Central memory CD8-positive, alpha-beta T cell (primary cell): Measurements from ENCODE around the gene NCAN.
A peak's percentile ranks its signal among the peaks of the same experiment; 100 is the strongest.
"Not testable (repeated sequence)": the region's sequence is repeated elsewhere in the genome, so short reads cannot be mapped to it uniquely, and the experiment has no call there.

Experiments
- ATAC-seq: fragments of 150-1000 bp; cut with Tn5 transposase; replicated peaks from 2 replicates; pipeline ENCODE4 v1.10.0; 2022; ENCODE audit warnings: mild to moderate bottlenecking, moderate FRiP score, moderate number of reproducible peaks; ENCODE audit not compliant: poor library complexity, severe bottlenecking; ENCODE audit errors: extremely low read depth
- DNase-seq, 2 donors: peaks; one replicate each; pipeline ENCODE4 v3.0.0; 2021; ENCODE audit warnings: low spot score in 2 of 2
- H3K27ac Mint-ChIP-seq: one replicate; pipeline ENCODE4 v1.8.0; 2022; ENCODE audit warnings: low read depth, mild to moderate bottlenecking, moderate library complexity, mixed read lengths
- H3K27me3 Mint-ChIP-seq: one replicate; pipeline ENCODE4 v1.8.0; 2022; ENCODE audit warnings: mixed read lengths
- H3K36me3 Mint-ChIP-seq: one replicate; pipeline ENCODE4 v1.8.0; 2022; ENCODE audit warnings: mild to moderate bottlenecking, moderate library complexity, mixed read lengths; ENCODE audit not compliant: insufficient read depth
- H3K4me1 Mint-ChIP-seq: one replicate; pipeline ENCODE4 v1.8.0; 2022; ENCODE audit warnings: mixed read lengths
- H3K4me3 Mint-ChIP-seq: one replicate; pipeline ENCODE4 v1.8.0; 2022; ENCODE audit warnings: mild to moderate bottlenecking, moderate library complexity, mixed read lengths
- H3K9me3 Mint-ChIP-seq: one replicate; pipeline ENCODE4 v1.8.0; 2022; ENCODE audit warnings: mixed read lengths

The NCAN gene

DNA sequence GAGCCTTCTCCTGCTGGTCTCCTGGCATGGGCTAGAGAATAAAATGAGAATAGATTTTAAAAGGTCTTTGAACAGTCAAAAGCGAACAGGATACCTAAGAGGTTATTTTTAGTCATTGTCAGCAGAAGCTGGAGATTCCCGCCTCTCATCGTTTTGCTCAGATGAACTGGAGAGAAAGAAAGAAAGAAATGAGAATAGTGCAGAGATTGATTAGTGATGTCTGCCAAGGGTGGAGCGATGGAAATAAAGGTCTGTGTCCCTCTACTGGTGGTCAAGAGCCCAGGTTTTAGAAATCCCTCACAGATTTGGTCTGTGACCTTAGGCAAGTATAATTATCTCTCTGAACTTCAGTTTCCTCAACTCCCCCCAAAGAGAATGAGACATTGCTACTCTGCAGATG, 5.3 kb downstream of the NCAN start:
- peaks cover 51% of the 10 kb centered on the region for H3K27me3 Mint-ChIP-seq
- ATAC-seq (no peak), DNase-seq (no peak)
- no peak overlapping the region for H3K4me3 Mint-ChIP-seq
- peaks cover 2% of the 10 kb centered on the region for H3K36me3 Mint-ChIP-seq
- peaks cover 12% of the 10 kb centered on the region for H3K4me1 Mint-ChIP-seq
- H3K27ac Mint-ChIP-seq, result no peak overlapping the region
- H3K9me3 Mint-ChIP-seq, result no peaks in the 10 kb centered on the region

DNA sequence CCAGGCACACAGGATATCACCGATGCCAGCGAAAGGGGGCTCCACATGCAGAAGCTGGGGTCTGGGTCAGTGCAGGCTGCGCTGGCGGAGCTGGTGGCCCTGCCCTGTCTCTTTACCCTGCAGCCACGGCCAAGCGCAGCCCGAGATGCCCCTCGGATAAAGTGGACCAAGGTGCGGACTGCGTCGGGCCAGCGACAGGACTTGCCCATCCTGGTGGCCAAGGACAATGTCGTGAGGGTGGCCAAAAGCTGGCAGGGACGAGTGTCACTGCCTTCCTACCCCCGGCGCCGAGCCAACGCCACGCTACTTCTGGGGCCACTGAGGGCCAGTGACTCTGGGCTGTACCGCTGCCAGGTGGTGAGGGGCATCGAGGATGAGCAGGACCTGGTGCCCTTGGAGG, 7.2 kb downstream of the NCAN start:
- no peaks in the 10 kb centered on the region for H3K9me3 Mint-ChIP-seq
- H3K36me3 Mint-ChIP-seq, result no peaks in the 10 kb centered on the region
- ATAC-seq (no peak), DNase-seq (no peak)
- no peak overlapping the region for H3K27ac Mint-ChIP-seq
- peaks cover 11% of the 10 kb centered on the region for H3K4me1 Mint-ChIP-seq
- peaks cover 33% of the 10 kb centered on the region for H3K27me3 Mint-ChIP-seq
- H3K4me3 Mint-ChIP-seq, result no peak overlapping the region

DNA sequence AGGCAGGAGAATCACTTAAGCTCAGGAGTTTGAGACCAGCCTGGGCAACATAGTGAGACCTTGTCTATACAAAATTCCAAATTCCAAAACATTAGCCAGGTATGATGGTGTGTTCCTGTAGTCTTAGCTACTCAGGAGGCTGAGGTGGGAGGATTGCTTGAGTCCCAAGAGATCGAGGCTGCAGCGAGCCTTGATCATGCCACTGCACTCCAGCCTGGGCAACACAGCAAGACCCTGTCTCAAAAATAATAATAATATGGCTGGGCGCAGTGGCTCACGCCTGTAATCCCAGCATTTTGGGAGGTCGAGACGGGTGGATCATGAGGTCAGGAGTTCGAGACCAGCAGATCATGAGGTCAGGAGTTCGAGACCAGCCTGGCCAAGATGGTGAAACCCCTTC, 9.2 kb downstream of the NCAN start:
- ATAC-seq, DNase-seq: not testable (repeated sequence)

DNA sequence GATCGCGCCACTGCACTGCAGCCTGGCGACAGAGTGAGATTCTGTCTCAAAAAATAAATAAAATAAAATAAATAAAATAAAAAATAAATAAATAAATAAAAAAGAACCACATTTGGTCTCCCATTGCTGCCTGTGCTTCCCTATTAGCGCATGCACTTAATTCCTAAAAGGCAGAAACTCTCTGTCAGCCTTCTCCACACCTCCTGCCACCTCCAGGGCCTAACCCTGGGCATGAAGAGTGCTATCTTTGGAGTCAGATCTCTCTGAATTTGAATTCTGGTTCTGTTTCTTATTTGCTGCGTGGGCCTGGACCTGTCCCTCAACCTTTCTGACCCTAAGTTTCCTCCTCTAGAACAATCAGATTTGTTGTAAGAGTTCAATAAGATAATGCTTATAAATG, 11.3 kb downstream of the NCAN start:
- Mint-ChIP-seq H3K4me3 (no peak overlapping the region), H3K4me1 (peaks cover 5% of the 10 kb centered on the region), H3K27ac (no peak overlapping the region), H3K9me3 (no peaks in the 10 kb centered on the region), H3K27me3 (peaks cover 14% of the 10 kb centered on the region), H3K36me3 (no peaks in the 10 kb centered on the region)
- no peak for ATAC-seq
- no peak for DNase-seq

More for the DNA sequence above, 9.2 kb downstream of the NCAN start:
- Mint-ChIP-seq H3K4me1 (peaks cover 12% of the 10 kb centered on the region), H3K27me3 (peaks cover 14% of the 10 kb centered on the region)
- H3K27ac Mint-ChIP-seq, H3K9me3 Mint-ChIP-seq, H3K4me3 Mint-ChIP-seq, H3K36me3 Mint-ChIP-seq: not testable (repeated sequence)

DNA sequence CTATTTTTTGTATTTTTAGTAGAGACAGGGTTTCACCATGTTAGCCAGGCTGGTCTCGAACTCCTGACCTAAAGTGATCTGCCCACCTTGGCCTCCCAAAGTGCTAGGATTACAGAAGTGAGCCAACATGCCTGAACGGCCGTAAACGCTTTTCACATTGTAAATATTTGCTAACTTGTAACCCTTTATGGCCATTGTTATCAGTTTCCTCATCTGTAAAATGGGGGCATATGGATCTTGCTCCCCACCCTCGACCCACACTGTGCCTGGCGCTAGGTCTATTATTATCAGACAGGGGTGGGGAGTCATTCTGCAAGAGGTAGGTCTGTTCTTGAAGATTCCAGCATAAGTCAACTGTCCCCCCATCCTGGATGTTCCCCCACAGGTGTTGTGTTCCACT, 11.9 kb downstream of the NCAN start:
- Mint-ChIP-seq H3K36me3 (no peaks in the 10 kb centered on the region), H3K9me3 (no peaks in the 10 kb centered on the region), H3K27ac (no peak overlapping the region), H3K4me1 (peaks cover 5% of the 10 kb centered on the region), H3K4me3 (no peak overlapping the region), H3K27me3 (peaks cover 19% of the 10 kb centered on the region)
- ATAC-seq (no peak), DNase-seq (no peak)

DNA sequence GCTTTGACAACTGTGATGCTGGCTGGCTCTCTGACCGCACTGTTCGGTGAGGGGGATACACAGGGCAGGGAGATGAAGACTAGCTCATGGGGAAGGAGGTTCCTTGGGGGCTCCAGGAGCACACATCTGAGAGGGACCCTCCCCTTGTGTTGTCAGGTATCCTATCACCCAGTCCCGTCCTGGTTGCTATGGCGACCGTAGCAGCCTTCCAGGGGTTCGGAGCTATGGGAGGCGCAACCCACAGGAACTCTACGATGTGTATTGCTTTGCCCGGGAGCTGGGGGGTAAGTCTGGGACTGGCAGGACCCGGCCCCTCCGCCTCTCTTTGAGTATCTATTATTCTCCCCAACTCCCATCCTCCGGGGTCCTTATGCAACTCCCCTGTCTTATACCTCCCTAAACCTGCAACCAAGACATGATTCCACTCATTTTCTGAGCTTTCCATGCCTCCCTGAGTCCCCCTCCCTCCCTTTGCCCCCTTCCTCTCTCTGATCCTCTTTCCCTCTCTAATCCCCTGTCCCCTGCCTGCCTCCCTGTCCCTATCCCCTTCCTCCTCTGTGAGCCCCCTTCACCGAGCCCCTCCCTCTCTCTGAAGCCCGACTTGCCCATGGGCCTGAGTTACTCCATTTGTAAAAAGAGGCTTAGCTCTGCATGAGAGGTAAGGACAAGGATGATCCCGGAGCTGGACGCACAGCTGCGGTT, 12.5 kb downstream of the NCAN start:
- H3K4me3 Mint-ChIP-seq, result peak overlapping the region; percentile 75
- H3K4me1 Mint-ChIP-seq, result peaks cover 5% of the 10 kb centered on the region
- no peak overlapping the region for H3K27ac Mint-ChIP-seq
- no peaks in the 10 kb centered on the region for H3K36me3 Mint-ChIP-seq
- ATAC-seq (no peak), DNase-seq (no peak)
- peaks cover 26% of the 10 kb centered on the region for H3K27me3 Mint-ChIP-seq
- H3K9me3 Mint-ChIP-seq, result no peaks in the 10 kb centered on the region

DNA sequence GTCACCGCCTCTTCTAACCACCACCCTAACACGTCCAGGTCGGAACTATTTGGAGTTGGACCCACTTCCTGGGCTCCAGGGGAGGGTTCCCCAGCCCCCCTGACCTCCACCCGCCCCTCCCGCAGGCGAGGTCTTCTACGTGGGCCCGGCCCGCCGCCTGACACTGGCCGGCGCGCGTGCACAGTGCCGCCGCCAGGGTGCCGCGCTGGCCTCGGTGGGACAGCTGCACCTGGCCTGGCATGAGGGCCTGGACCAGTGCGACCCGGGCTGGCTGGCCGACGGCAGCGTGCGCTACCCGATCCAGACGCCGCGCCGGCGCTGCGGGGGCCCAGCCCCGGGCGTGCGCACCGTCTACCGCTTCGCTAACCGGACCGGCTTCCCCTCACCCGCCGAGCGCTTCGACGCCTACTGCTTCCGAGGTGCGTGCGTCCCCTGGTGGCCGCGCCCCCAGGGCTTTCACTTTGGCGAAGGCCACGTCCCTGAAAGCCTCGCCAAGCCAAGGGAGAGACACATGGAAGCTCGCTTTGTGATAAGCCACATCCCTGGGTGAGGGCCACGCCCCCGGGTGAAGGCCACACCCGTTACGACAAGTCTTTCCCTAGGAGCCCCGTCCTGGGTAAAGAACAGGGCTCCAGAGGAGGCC, 13.2 kb downstream of the NCAN start:
- peaks cover 28% of the 10 kb centered on the region for H3K27me3 Mint-ChIP-seq
- peak; percentile 96 for ATAC-seq
- H3K36me3 Mint-ChIP-seq, result no peaks in the 10 kb centered on the region
- no peak overlapping the region for H3K27ac Mint-ChIP-seq
- H3K9me3 Mint-ChIP-seq, result no peaks in the 10 kb centered on the region
- H3K4me1 Mint-ChIP-seq, result peaks cover 5% of the 10 kb centered on the region
- DNase-seq, result peak; percentile 58 to 65
- peak overlapping the region; percentile 75 for H3K4me3 Mint-ChIP-seq

DNA sequence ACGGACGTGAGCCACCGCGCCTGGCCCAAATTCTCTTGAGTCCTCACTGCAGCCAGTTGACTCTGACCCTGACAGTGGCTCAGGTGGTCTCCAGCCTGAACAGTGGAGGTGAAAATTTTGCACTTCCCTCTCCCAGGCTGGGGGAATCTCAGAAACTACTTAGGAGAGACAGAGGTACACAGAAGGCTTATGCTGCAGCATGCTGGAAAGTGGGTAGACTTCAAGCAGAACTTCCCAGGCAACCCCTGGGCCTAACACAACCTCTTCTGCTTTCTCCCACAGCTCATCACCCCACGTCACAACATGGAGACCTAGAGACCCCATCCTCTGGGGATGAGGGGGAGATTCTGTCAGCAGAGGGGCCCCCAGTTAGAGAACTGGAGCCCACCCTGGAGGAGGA, 14.4 kb downstream of the NCAN start:
- no peak overlapping the region for H3K4me3 Mint-ChIP-seq
- peaks cover 5% of the 10 kb centered on the region for H3K4me1 Mint-ChIP-seq
- DNase-seq (no peak), ATAC-seq (no peak)
- peaks cover 35% of the 10 kb centered on the region for H3K27me3 Mint-ChIP-seq
- no peaks in the 10 kb centered on the region for H3K9me3 Mint-ChIP-seq
- H3K36me3 Mint-ChIP-seq, result no peaks in the 10 kb centered on the region
- no peak overlapping the region for H3K27ac Mint-ChIP-seq

DNA sequence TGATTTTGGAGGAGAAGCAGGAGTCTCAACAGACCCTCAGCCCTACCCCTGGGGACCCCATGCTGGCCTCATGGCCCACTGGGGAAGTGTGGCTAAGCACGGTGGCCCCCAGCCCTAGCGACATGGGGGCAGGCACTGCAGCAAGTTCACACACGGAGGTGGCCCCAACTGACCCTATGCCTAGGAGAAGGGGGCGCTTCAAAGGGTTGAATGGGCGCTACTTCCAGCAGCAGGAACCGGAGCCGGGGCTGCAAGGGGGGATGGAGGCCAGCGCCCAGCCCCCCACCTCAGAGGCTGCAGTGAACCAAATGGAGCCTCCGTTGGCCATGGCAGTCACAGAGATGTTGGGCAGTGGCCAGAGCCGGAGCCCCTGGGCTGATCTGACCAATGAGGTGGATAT, 14.9 kb downstream of the NCAN start:
- no peak for ATAC-seq

DNA sequence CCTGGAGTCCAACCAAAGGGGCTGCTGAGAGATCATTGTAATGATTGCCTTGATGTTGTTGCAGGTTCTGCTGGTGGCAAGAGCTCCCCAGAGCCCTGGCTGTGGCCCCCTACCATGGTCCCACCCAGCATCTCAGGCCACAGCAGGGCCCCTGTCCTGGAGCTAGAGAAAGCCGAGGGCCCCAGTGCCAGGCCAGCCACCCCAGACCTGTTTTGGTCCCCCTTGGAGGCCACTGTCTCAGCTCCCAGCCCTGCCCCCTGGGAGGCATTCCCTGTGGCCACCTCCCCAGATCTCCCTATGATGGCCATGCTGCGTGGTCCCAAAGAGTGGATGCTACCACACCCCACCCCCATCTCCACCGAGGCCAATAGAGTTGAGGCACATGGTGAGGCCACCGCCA, 15.5 kb downstream of the NCAN start:
- no peak for ATAC-seq
- H3K9me3 Mint-ChIP-seq, result no peaks in the 10 kb centered on the region

More for the DNA sequence above, 14.9 kb downstream of the NCAN start:
- Mint-ChIP-seq H3K4me3 (no peak overlapping the region), H3K9me3 (no peaks in the 10 kb centered on the region), H3K4me1 (peaks cover 5% of the 10 kb centered on the region), H3K36me3 (no peaks in the 10 kb centered on the region), H3K27me3 (peaks cover 39% of the 10 kb centered on the region), H3K27ac (no peak overlapping the region)
- DNase-seq, result no peak

DNA sequence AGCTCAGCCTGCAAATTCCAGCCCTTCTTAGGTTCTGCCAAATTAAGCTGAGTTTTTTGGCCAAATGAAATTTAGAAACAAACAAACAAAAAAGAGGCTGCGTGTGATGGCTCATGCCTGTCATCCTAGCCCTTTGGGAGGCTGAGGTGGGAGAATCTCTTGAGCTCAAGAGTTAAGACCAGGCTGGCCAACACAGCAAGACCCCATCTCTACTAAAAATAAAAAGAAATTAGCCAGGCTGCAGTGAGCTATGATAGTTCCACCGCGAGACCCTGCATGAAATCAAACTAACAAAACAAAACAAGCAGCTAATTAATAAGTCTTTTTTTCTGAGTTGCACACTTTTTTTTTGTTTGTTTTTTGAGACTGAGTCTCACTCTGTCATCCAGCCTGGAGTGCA, 17.9 kb downstream of the NCAN start:
- Mint-ChIP-seq H3K27ac (no peak overlapping the region), H3K9me3 (no peaks in the 10 kb centered on the region), H3K36me3 (no peaks in the 10 kb centered on the region), H3K27me3 (peaks cover 46% of the 10 kb centered on the region), H3K4me3 (no peak overlapping the region), H3K4me1 (peaks cover 5% of the 10 kb centered on the region)
- DNase-seq (no peak), ATAC-seq (no peak)

More for the DNA sequence above, 15.5 kb downstream of the NCAN start:
- Mint-ChIP-seq H3K27me3 (peaks cover 45% of the 10 kb centered on the region), H3K4me3 (no peak overlapping the region), H3K4me1 (peaks cover 5% of the 10 kb centered on the region), H3K27ac (no peak overlapping the region), H3K36me3 (no peaks in the 10 kb centered on the region)
- DNase-seq, result no peak

DNA sequence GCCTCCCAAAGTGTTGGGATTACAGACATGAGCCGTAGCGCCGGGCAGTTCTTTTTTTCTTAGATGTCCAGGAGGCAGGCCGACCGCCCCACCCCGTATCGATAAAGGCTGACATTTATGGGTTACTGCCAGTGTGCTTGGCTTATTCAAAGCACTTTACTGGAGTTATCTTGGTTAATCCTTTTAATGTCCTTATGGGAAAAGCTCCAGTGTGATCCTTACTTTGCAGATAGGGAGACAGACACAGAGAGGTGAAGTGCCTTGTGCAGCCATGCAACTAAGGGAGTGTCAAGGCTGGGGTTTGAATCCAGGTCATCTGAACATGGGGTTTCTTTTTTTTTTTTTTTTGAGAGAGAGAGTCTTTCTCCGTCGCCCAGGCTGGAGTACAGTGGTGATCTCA, 19.2 kb downstream of the NCAN start:
- peaks cover 45% of the 10 kb centered on the region for H3K27me3 Mint-ChIP-seq
- peaks cover under 1% of the 10 kb centered on the region for H3K9me3 Mint-ChIP-seq
- H3K4me3 Mint-ChIP-seq, result no peak overlapping the region
- no peak for DNase-seq
- ATAC-seq, result no peak
- no peaks in the 10 kb centered on the region for H3K4me1 Mint-ChIP-seq
- no peak overlapping the region for H3K27ac Mint-ChIP-seq
- no peaks in the 10 kb centered on the region for H3K36me3 Mint-ChIP-seq

DNA sequence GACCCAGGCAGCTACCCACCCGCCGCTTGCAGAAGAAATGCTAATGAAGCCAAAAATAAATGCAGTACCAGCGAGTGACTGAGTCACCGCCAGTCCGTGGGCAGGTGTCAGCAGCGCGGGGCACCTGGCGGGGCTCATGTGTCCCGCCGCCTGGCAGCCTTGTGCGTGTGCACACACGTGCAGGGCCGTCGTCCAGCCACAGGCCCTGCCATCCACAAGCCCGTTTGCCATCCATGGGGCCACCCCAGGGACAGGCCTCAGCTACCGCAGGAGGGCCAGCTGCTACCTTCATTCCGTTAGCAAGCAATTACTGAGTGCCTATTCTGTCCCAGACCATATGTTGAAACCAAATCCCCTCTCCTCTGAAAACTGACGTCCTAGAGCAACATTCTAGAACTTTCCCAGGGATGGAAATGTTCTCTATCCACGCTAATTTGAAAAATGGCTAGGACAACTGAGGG, 20.5 kb downstream of the NCAN start:
- no peak overlapping the region for H3K4me3 Mint-ChIP-seq
- H3K27me3 Mint-ChIP-seq, result peaks cover 33% of the 10 kb centered on the region
- no peaks in the 10 kb centered on the region for H3K4me1 Mint-ChIP-seq
- peaks cover 5% of the 10 kb centered on the region for H3K9me3 Mint-ChIP-seq
- DNase-seq, result no peak
- H3K36me3 Mint-ChIP-seq, result no peaks in the 10 kb centered on the region
- no peak for ATAC-seq
- no peak overlapping the region for H3K27ac Mint-ChIP-seq
